ENCODE results near the gene GLTP. TPM values are rescaled to one million over a fixed set of nuclear protein-coding genes. Genes with fewer than 3 reads are reported as not detected.

The GLTP gene
- total RNA-seq, 1 donor from 2014 or later = 43.5 TPM

- no peak for DNase-seq (ENCODE audit: low read depth)
- no peak overlapping the region for H3K4me3 ChIP-seq (ENCODE audit: low read depth, low read length)
- TF ChIP-seq CTCF (conservative IDR thresholded peaks at IDR 0.05; ENCODE audit: low read depth, low read length) = no peak
Observed at GRCh38 chr12:109877504-109878246, 2.7 kb downstream of the GLTP start.

- no peak for DNase-seq (ENCODE audit: low read depth)
- H3K4me3 ChIP-seq (ENCODE audit: low read depth, low read length) = no peak overlapping the region
- TF ChIP-seq CTCF (conservative IDR thresholded peaks at IDR 0.05; ENCODE audit: low read depth, low read length) = no peak
Observed at GRCh38 chr12:109876406-109876805, 3.9 kb downstream of the GLTP start.

- no peak for DNase-seq (ENCODE audit: low read depth)
- TF ChIP-seq CTCF (conservative IDR thresholded peaks at IDR 0.05; ENCODE audit: low read depth, low read length) = no peak
Observed at GRCh38 chr12:109875572-109876131, 4.7 kb downstream of the GLTP start.

GRCh38 chr12:109873653-109874052 lies 6.7 kb downstream of the GLTP start:
- no peak overlapping the region for H3K4me3 ChIP-seq (ENCODE audit: low read depth, low read length)
- no peak for DNase-seq (ENCODE audit: low read depth)

More at GRCh38 chr12:109875572-109876131, 4.7 kb downstream of the GLTP start:
- H3K4me3 ChIP-seq (ENCODE audit: low read depth, low read length) = no peak overlapping the region

GRCh38 chr12:109871668-109872314 lies 8.6 kb downstream of the GLTP start:
- DNase-seq (ENCODE audit: low read depth) = no peak
- H3K4me3 ChIP-seq (ENCODE audit: low read depth, low read length) = no peak overlapping the region
- no peak for TF ChIP-seq CTCF (conservative IDR thresholded peaks at IDR 0.05; ENCODE audit: low read depth, low read length)

More at GRCh38 chr12:109873653-109874052, 6.7 kb downstream of the GLTP start:
- TF ChIP-seq CTCF (conservative IDR thresholded peaks at IDR 0.05; ENCODE audit: low read depth, low read length) = no peak

- no peak for DNase-seq (ENCODE audit: low read depth)
- TF ChIP-seq CTCF (conservative IDR thresholded peaks at IDR 0.05; ENCODE audit: low read depth, low read length) = no peak
- no peak overlapping the region for H3K4me3 ChIP-seq (ENCODE audit: low read depth, low read length)
Observed at GRCh38 chr12:109870648-109871047, 9.7 kb downstream of the GLTP start.
